Activated CD4-positive, CD25-positive, alpha-beta regulatory T cell treated with anti-CD3 and anti-CD28 coated beads, Interleukin-2, amount 50 U/mL, for 16 hours (primary cell): Measurements from ENCODE around the gene TRPM3.

Experiments used
- DNase-seq: peaks from one replicate; pipeline ENCODE4 v3.0.0-alpha.2; 2020; ENCODE audit warnings: low read depth, low spot score

TRPM3 gene

GRCh38 chr9:70823284-70823683 lies 298.1 kb downstream of the TRPM3 start:
- DNase-seq: no peak

DNA sequence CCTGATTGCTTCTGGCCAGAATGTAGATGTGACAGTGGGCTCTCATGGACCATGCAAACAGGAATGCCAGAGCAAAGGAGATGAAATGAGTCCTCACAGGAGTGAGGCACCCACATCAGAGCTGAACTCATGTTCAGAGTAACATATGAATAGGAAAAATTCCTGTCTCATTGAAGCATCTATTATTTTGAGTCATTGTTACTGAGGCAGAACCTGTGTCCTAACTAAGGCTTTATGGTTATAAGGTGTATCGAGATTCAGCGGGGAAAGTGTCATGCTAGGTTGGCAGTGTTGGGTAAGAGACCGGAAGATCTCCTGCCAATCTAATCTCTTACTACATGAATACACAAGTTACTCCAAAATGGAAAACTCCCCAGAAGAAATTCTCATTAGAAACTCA lies 304.1 kb downstream of the TRPM3 start:
- no peak for DNase-seq

DNA sequence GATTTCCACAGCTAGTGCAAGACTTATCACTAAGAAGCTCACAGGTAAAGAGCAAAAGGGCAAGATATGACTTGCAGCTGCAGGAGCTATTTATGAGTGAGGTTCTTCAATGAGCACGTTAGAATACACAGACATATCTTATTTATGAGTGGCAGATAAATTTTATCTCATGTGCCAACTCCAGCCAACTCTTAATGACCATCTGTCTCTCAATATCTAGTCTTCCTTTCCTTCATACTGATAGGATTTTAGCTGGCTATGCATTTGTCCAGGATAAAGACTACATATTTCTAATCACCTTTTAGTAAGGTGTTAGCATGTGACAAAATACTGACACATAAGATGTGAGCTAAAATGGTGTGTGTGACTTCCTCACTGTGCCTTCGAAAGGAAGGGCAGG lies 304.5 kb downstream of the TRPM3 start:
- DNase-seq: no peak

DNA sequence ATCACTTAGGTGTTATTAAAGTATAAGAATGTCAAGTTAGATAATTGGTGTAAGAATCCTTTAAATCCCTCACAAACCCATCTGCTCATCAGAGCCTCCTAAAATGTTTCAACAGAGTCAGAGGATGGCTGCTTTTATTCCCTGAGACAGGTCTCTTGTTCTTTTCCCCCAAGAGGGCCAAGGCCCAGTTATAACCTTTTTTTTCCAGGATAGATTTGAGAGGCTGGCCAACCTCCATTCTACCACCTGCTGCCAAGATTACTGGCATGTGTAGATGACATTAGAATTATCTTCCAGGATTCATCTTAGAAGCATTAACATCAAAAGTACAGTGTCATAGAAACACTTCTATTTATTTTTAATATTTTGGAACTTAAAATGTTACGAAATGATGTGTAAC lies 305.1 kb downstream of the TRPM3 start:
- no peak for DNase-seq

DNA sequence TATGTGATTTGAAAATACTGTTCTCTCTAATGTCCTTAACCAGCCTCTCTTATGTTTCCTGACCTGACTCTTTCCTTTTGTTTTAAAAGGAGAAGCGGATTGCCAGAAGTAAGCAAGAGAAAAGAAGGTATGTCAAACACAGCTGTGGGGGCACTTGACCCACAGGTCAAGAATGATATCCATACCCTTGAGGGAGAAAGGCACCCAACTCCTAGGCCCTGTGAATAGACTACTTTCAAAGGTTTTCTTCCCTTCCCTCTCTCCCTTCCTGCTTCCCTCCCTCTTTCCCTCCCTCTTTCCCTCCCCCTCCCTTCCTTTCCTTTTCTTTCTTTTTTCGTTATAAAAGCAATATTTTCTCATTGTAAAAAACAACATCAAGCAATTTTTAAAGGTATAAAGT lies 306.8 kb downstream of the TRPM3 start:
- DNase-seq: no peak

DNA sequence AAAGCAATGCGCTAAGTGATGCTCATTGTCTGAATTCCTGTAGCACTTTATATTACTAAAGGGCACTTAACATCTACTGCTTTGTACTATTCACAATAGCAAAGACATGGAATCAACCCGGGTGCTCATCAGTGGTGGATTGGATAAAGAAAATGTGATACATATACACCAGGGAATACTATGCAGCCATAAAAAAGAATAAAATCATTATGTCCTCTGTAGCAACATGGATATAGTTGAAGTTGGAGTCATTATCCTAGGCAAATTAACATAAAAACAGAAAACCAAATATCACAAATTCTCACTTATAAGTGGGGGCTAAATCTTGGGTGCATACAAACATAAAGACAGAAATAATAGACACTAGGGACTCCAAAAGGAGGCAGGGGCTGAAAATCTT lies 308.3 kb downstream of the TRPM3 start:
- DNase-seq: no peak

GRCh38 chr9:70811638-70812037 lies 309.8 kb downstream of the TRPM3 start:
- DNase-seq: no peak

DNA sequence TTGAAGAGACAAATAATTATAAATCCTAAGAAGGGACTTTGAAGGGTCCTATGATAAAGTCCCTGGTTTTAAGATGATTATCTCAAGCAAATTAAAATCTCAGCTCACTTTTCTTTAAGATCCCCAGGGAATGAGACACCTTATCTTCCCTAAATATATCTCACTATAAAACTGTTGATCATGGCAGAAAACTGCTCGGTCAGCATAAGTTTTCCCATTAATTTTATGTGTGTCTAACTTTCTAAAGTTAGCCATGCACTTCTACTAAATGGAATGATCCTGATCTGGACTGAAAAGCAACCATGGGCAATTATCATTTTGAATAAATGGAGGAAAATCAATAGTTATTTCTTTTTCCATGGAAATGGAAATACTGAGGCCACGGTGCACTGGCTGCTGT lies 314.5 kb downstream of the TRPM3 start:
- DNase-seq: no peak

DNA sequence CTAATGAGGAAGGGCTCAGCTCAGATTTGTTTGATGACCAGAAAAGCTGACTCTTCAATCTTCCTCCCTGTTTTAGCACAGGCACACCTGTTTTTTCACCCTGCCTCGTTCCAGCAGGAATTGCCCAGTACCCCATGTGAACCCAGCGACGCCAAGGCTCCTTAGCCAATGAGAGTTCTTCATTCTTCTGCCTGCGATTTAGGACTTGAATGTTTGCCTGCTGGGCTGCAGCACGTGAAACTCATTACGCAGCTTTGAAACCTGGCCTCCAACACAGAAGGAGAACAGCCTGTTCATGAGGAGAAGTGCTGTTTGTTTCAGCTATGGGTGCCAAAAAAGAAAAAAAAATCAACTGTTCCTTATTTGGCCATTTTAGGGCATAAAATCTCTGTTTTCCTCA lies 315.5 kb downstream of the TRPM3 start:
- no peak for DNase-seq

DNA sequence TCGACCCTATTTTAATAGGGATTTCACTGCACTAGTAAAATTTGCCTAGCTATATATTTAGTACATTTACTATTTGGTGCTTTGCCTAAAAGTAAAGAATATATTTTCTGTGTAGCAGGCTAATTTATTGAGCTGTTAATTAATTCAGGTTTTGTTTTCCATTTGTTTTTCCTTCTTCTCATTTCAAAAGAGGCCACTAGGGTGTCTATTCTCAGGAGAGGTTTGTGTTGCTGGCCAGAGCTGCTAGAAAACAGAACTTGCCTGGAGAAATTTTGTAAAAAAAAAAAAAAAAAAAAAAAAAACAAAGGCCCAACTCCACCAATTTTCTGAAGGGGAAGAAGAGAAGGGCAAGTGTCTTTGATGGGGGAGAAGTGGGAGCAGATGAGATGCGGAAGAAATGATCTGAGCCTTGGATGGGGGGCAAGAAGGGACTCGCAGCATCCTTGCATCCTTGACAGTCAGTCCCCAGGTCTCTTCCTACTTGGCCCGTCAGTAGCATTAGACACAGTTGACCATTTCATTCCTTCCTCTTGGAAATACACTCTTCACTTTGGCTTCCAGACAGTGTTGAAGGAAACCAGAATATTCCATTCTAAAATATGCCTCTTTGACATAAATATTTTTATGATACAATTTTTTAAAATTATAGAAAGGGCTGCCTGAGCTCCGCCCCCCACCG lies 318.5 kb downstream of the TRPM3 start:
- DNase-seq: no peak

- no peak for DNase-seq
Observed at GRCh38 chr9:70802206-70802605, 319.2 kb downstream of the TRPM3 start.

DNA sequence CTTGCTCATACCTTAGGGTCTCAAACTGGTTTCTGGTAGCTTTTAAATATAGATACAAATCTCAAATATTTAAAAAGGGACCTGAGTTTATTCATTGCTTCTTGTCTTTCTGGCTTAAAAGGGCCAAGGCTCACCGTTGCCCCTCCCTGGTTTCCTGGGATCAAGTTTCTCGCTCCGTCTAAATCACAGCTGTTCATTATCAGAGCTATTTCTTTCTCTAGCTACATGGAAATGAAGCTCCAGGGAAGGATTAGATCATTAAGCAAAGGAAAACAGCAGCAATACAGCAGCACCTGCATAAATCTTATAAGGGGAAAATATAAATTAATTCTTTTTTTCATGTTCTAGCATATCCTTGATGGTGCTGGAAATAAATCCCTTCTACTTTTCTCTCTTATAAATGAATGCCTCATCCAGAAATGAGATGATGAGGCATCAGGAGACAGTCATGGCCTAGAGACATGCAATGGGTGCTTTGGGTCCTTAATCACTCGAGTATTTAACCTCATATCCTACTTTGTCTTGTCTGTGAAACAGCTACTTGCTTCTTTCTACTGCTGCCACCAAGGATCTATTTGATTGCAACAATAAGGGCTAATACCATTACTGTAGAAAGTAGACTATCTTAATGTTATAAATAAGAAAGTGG lies 320.1 kb downstream of the TRPM3 start:
- DNase-seq: no peak

GRCh38 chr9:70798018-70798417 lies 323.4 kb downstream of the TRPM3 start:
- DNase-seq: no peak

GRCh38 chr9:70795841-70796240 lies 325.6 kb downstream of the TRPM3 start:
- DNase-seq: no peak

GRCh38 chr9:70792796-70793195 lies 328.6 kb downstream of the TRPM3 start:
- no peak for DNase-seq

- DNase-seq: no peak
Observed at GRCh38 chr9:70791936-70792335, 329.5 kb downstream of the TRPM3 start.

- no peak for DNase-seq
Observed at GRCh38 chr9:70789086-70789485, 332.3 kb downstream of the TRPM3 start.

DNA sequence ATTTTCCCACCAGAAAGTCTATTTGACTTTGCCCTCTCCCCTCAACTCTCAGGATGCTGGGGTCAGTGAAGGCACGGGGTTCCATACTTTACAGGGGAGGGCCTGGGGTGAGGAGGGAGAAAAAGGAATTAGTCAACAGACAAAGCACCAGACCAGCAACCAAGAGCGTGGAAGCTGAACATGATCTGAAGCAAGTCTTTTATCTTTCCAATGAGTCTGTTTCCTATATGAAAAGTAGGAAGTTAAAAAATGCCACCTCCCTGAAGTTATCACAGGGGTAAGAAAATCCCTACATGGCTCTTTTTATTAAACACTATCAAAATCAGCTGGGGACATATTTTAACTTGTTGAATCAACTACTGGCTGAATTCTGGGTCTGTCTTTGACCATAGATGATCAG lies 337.0 kb downstream of the TRPM3 start:
- no peak for DNase-seq

GRCh38 chr9:70778568-70778967 lies 342.9 kb downstream of the TRPM3 start:
- no peak for DNase-seq

- DNase-seq: no peak
Observed at GRCh38 chr9:70773579-70773978, 347.8 kb downstream of the TRPM3 start.

DNA sequence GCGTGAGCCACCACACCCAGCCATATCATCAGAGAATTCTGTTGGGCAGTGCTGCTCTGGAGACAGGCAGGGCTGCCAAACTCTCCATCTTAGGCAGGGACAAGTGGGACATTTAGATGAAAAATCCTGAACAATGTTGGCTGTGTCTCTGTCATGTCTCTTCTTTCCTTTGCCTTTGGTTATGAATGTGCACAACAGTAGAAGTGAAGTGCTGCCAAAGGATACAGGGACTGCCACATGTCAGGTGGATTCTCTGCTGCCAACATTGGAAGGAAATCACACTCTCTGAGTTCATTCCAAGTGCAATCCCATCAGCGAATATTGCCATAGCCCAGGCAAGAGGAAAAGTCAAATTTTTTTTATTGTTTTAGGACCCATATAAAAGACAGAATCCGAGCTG lies 348.8 kb downstream of the TRPM3 start:
- DNase-seq: no peak

GRCh38 chr9:70765946-70766345 lies 355.5 kb downstream of the TRPM3 start:
- DNase-seq: no peak

DNA sequence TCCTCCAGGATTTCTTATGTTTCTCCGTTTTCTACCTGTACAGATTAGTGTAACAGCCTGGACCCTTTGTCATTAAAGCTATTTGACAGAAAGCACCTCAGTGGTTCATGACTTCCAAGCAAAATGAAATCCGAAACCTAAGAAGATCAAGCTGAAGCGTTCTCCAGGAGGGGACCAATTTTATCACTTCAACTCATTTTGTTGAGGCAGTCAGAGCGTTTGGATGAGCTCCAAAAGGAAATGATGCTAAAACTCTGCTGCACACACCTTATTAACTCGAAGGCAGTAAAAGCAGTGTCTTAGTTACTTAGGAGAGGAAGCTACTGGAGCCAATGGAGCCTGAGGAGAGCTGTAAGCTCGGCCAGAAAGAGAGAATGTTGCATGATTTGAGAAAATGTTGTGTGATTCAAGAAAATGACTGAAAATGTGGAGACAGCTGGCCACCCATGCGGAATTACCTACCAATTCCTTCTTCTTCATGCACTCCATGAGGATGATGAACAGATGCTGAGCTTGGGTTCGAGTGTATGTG lies 360.2 kb downstream of the TRPM3 start:
- no peak for DNase-seq
